Activated T-cell treated with anti-CD3 and anti-CD28 coated beads for 24 hours (primary cell): ENCODE results near the gene S100A12.
A peak's percentile ranks its signal among the peaks of the same experiment; 100 is the strongest.
"Not testable (repeated sequence)": the region's sequence is repeated elsewhere in the genome, so short reads cannot be mapped to it uniquely, and the experiment has no call there.

Source experiments
- DNase-seq: peaks from one replicate; pipeline ENCODE4 v3.0.0-alpha.2; 2020; ENCODE audit warnings: low read depth

The S100A12 gene

GRCh38 chr1:153375511-153375910 is at the start of gene S100A12:
Gene S100A12 (minus strand): TSS chr1:153375621. CDS start chr1:153374592, 1,029 bp downstream.
- DNase-seq = no peak

DNA sequence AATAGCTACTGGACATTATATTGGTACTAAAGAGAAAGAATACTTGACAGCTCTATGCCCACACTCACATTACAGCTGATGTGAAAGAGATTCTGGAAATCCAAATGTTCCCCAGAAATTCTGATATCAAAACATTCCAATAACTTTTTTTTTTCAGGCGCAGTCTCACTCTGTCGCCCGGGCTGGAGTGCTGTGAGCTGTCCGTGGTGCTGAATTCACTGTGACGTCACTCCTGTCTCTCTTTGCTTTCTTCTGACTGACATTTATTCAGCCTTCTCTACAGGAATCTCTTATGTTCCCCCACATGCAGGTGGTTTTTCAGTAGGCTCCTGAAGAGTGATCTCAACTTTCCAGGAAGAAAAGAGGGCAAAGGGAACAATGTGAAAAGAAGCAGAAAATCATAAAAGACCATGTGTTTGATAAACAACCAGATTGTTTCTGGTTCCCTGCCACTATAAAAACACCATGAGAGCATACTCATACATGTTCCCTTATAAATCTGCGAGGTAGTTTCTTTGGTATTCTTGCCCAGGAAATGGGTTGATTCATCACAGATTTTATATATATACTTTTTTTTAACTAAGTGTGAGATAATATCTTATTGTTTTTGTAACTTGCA is 47.1 kb upstream of the S100A12 start:
- peak; percentile 40 for DNase-seq

GRCh38 chr1:153420306-153420705 is 44.9 kb upstream of the S100A12 start:
- no peak for DNase-seq

DNA sequence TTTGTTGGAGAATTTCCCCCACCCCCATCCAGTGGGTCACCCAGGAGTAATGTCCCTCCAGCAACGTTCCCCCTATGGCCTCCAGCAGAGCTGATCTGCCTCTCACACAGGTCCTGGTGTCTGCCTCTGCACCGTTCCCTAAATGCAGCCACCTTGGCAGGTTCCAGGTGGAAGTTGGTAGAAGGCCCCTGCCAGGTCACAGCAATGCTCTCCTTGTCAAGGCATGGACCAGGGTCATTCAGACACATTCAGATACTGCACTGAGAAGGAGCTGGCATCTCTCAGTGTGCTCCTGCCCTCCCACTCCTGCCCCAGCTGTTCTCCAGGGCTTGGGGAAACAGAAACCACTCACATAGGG is 44.0 kb upstream of the S100A12 start:
- not testable (repeated sequence) for DNase-seq

GRCh38 chr1:153418758-153419435 is 43.5 kb upstream of the S100A12 start:
- DNase-seq = not testable (repeated sequence)

DNA sequence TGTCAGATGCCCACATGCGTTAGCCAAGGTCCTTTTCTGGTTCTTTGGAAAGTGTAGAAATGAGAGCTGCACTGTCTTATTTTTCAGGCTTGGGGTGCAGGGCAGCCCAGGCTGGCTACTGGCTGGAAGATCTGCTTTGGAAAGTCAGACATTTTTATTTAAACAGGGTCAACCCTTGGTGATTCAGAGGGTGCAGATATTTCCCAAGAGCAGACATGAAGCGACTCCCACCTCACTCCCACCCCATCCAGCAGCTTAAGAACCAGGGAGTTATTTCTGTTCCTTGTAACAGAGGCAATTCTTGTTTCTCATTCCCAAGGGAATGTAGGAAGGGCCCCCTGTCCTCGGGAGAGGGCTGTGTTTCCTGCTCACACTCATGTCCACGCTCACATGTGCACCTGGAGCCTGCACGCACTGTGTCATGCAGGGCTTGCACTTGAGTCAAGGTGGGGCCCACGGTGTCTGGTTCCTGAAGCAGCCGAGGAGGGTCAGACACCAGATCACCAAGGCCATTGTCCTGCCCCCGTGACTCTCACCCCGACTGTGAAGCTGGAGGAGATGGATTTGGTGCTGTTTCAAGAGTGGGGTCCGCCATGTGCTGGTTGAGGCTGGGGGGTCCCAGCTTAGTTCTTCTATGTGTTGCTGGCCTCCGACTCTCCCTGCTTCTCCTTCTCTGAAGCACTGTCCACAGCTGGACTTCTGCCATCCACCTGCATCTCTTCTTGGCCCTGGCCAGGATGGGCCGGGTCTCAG is 41.9 kb upstream of the S100A12 start:
- no peak for DNase-seq

DNA sequence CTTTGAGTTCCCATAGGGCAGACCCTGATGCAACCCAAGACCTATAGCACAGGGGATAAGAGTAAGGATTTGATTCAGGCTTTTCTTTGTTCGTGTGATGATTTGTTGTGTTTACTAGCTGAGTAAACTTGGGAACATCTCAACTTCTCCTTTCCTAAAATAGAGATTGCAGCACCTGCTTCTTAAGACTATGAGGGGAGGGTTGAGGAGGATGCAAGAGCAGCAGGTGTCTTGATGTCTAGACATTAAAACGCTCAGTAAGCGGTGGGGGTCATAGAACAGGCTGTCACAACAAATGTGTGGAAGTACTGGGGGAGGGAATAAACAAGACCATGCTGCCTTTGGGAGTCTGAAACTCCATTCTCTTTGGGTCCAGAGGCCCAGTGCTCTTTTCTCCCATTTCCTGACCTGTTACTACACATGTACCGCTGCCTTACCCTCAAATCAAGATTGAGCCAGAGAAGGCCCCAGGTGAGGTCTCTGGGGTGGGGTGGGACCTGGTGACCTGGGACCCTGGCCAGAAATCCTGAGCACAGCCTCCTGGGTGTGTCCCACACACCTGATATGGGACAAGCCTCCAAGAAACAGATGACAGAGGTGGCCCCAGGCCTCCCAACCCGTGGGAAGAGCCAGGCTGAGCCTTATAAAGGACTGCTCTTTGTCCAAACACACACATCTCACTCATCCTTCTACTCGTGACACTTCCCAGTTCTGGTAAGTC is 40.6 kb upstream of the S100A12 start, which contains the start of gene S100A7A:
Gene S100A7A (plus strand): TSS at position 671 of the 721 bp plus-strand sequence. CDS start 1,563 bp downstream, outside the sequence.
- no peak for DNase-seq

GRCh38 chr1:153413961-153414360 is 38.5 kb upstream of the S100A12 start:
- not testable (repeated sequence) for DNase-seq

DNA sequence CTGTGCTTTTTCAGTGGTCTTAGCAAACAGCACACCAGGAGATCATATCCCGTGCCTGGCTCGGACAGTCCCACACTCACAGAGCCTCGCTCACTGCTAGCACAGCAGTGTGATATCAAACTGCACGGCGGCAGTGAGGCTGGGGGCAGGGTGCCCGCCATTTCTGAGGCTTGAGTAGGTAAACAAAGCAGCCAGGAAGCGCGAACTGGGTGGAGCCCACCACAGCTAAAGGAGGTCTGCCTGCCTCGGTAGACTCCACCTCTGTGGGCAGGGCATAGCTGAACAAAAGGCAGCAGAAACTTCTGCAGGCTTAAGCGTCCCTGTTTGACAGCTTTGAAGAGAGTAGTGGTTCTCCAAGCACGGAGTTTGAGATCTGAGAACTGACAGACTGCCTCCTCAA is 31.9 kb upstream of the S100A12 start:
- DNase-seq = not testable (repeated sequence)

GRCh38 chr1:153405825-153406599 is 30.6 kb upstream of the S100A12 start:
- not testable (repeated sequence) for DNase-seq

GRCh38 chr1:153404768-153405167 is 29.3 kb upstream of the S100A12 start:
- peak; percentile 45 for DNase-seq

GRCh38 chr1:153404086-153404635 is 28.7 kb upstream of the S100A12 start:
- DNase-seq = no peak

DNA sequence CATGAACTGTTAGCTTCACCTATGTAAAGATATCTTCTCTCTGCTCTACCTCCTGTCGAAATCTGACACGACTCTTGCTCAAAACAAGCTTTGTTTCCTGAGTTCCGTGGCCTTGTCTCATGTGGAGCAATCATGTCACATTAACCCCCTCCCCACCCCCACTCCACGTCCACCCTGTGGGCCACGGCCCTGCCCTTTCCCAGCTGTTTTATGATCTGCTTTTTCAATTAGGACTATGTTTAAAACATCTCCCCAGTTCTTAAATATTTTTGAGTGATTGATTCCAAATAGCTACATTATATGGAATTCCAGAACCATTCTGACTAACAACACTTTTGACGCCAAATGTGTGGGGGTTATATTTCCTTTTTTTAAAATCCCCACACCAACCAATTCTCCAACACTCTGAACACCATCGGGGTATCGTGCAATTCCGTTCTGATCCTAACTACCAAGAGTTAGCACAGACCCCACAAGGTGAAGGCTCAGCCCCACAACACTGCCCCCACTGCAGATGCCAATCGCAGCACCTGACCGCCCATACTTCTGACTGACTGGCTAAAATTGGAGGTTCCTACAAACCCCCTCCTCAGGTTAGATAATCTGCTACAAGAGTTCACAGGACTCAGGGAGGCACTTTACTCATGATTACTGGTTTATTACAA is 28.1 kb upstream of the S100A12 start:
- DNase-seq = no peak

DNA sequence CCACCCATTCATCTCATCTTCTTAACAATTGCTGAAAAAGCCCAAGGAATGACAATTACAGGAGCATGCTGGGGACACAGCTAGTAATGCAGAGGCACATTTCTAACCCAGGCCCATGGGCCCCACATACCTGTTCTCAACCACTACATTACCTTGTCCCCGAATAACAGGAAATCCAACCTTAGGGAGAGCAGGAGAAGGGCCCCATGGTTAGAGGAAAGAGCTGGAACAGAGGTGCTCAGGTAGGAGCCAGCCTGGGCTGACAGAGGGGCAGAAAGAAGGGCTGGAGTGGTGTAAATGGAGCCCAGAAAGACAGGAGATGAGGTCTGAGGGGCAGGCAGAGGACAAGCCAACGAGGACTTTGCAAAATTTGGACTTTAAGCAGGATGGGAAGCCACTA is 26.8 kb upstream of the S100A12 start:
- no peak for DNase-seq

DNA sequence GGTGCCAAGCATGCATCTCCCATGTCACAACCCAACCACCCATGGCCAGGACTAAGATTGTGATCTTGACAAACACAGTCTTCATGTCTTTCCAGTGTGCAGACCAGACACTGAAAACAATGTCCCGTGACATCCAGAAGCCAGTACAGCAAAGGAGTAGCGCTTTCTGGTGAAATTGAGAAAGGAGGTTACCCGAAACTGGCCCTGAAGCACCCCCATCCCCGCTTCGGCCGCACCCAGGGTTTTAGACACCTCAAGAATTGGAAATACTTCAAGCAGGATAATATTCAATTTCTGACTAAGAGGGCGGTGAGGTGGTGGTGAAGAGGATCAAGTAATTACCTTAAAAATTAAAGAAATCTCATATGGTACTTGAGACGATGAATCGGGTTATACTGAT is 26.0 kb upstream of the S100A12 start:
- DNase-seq = no peak

GRCh38 chr1:153400244-153400643 is 24.8 kb upstream of the S100A12 start:
- DNase-seq = no peak

DNA sequence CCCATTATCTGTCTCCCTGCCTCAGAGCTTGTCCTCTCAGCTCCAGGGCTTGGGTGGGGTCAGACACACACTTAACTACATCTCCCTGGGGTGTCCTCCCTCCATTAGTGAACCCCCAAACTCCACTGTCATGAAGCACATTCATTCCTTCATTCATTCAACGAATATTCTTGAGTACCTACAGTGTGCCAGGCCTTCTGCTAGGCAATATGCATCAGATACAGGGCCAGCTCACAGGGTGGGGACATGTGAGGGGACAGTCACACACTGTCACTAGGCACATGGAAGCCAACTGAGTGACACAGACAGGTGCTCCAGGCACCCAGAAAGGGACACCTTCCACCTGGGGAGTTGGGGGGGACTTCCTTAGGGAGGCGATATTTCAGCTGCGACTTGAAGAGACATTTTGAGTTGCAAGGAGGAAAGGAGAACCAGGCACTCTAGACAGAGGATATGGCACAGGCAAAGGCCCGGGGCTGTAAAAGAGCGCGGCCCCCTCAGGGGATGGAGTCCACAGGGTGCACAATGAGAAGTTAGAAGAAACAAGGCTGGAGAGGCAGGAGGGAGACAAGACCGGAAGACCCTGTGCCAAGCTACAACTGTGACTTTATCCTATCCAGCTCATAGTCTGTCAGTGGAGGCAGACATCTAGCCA is 24.1 kb upstream of the S100A12 start:
- no peak for DNase-seq

DNA sequence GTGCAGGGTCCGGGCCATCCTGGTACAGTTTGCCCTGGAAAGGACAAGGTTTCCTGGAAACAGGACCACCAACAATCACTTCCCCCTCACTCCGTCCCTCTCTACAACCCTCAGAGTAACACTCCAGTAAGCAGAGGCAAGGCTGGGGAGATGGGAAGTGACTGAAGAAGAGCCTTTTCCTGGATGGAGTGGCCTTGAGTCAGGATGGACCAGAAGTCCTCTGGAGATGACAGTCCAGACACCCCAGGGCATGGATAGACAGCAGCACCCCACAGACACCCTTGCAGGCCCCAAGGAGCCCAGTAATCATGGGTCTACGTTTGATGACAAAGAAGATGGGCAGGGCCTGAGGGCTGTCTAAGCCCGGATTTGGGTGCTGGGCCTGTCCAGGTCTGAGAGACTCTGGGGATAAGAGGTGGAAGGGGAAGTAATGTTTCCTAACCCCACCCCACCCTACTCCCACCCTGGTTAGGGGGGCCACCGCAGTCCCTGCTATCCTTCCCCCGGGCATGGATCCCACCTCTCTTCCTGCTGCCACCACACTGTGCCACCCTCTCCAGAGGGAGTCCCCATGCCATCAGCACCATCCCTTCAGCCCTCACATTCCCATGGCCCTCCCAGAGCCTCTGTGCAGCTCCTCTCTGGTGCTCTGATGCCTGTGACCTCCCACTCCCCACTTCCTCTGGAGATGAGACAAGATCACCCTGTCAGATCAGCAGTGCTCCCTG is 22.7 kb upstream of the S100A12 start:
- no peak for DNase-seq
